DMS53 treated with DMSO at 0.1 percent for 48 hours (cell line): ENCODE results near the gene OGFOD2.

Source experiments
- DNase-seq: peaks from one replicate; lab custom pipeline; 2025; ENCODE audit not compliant: unreplicated experiment; lab: John Stamatoyannopoulos, UW

OGFOD2 gene

GRCh38 chr12:122951406-122951805 is 23.6 kb upstream of the OGFOD2 start:
- DNase-seq = peak; percentile 14

- DNase-seq = peak; percentile 34
These were observed 22.8 kb upstream of the OGFOD2 start for GRCh38 chr12:122951979-122952892.

GRCh38 chr12:122955156-122955555 is 19.9 kb upstream of the OGFOD2 start:
- DNase-seq = no peak

- no peak for DNase-seq
These were observed 19.0 kb upstream of the OGFOD2 start for GRCh38 chr12:122956035-122956434.

- no peak for DNase-seq
These were observed 16.7 kb upstream of the OGFOD2 start for GRCh38 chr12:122958198-122958888.

GRCh38 chr12:122959566-122960192 is 15.4 kb upstream of the OGFOD2 start:
- DNase-seq = no peak

- DNase-seq = no peak
These were observed 14.9 kb upstream of the OGFOD2 start for GRCh38 chr12:122960193-122960569.

GRCh38 chr12:122961531-122962329 is 13.3 kb upstream of the OGFOD2 start:
- DNase-seq = no peak

GRCh38 chr12:122963941-122964265 is 11.1 kb upstream of the OGFOD2 start:
- DNase-seq = no peak

- no peak for DNase-seq
These were observed 10.4 kb upstream of the OGFOD2 start for GRCh38 chr12:122964439-122965257.

GRCh38 chr12:122965321-122965751 is 9.7 kb upstream of the OGFOD2 start:
- no peak for DNase-seq

GRCh38 chr12:122965851-122966742 is 8.9 kb upstream of the OGFOD2 start, which contains the start of gene ABCB9:
Gene ABCB9, minus strand, starts transcription at chr12:122966463. Its CDS starts 6,228 bp downstream, at chr12:122960235.
- peak; percentile 89 for DNase-seq

- DNase-seq = no peak
These were observed 8.1 kb upstream of the OGFOD2 start for GRCh38 chr12:122966743-122967550.

- no peak for DNase-seq
These were observed 6.9 kb upstream of the OGFOD2 start for GRCh38 chr12:122968104-122968503.

- no peak for DNase-seq
These were observed 5.4 kb upstream of the OGFOD2 start for GRCh38 chr12:122969676-122970075.

- peak; percentile 94 for DNase-seq
These were observed 661 bp upstream of the OGFOD2 start for GRCh38 chr12:122974274-122974891.

GRCh38 chr12:122975790-122976647 is 975 bp downstream of the OGFOD2 start:
- no peak for DNase-seq
